HepG2 (cell line): ENCODE measurements around the gene NXN. TPM values are rescaled to one million over a fixed set of nuclear protein-coding genes. Genes with fewer than 3 reads are reported as not detected.

Experiments used
- ARHGAP35 ChIP-seq: sonication (generic); formaldehyde crosslinking; IDR thresholded peaks from 2 replicates; pipeline ENCODE4 v1.9.0; 2022; ENCODE audit warnings: mild to moderate bottlenecking, inconsistent platforms, moderate library complexity, missing genetic modification reagents, borderline replicate concordance
- ATAD3A ChIP-seq: sonication (generic); formaldehyde crosslinking; IDR thresholded peaks from 2 replicates; pipeline ENCODE4 v1.4.0; 2020; ENCODE audit warnings: missing genetic modification reagents
- NBN ChIP-seq: fragments of 450-650 bp; conservative IDR thresholded peaks from 2 replicates; pipeline ENCODE4 v1.6.1; 2017
- TOE1 ChIP-seq: sonication (generic); formaldehyde crosslinking; IDR thresholded peaks from 2 replicates; pipeline ENCODE4 v1.4.0; 2020; ENCODE audit warnings: mild to moderate bottlenecking, missing genetic modification reagents
- ZNF383 ChIP-seq: sonication (generic); formaldehyde crosslinking; IDR thresholded peaks from 2 replicates; pipeline ENCODE4 v1.4.0; 2020; ENCODE audit warnings: missing genetic modification reagents, mild to moderate bottlenecking, borderline replicate concordance
- ZNF563 ChIP-seq: sonication (generic); formaldehyde crosslinking; IDR thresholded peaks from 2 replicates; pipeline ENCODE4 v1.8.0; 2022; ENCODE audit warnings: mild to moderate bottlenecking, moderate library complexity, missing genetic modification reagents
- polyA plus RNA-seq, 8 experiments: library from polyadenylated mRNA; depleted of rRNA in 3 of 8; stranded (reverse) in 7 of 8; unstranded in 1 of 8; fragments of >200 nt; fragmentation: Illumina TruSeq in 4 of 8; extraction: Trizol in 4 of 8; gene quantifications; 2 replicates each; pipeline versions ENCODE4 v1.2.1 to v1.2.3, GENCODE V29; 2011 to 2016; ENCODE audit warnings: low read depth in 4 of 8, missing spikeins in 1 of 8, mixed read lengths in 1 of 8; ENCODE audit not compliant: insufficient read depth in 1 of 8
- total RNA-seq, 5 experiments: library from RNA; depleted of rRNA; stranded (reverse); fragments of >200 nt; fragmentation: Illumina TruSeq; extraction: Trizol; gene quantifications; 2 replicates each; pipeline ENCODE4 v1.2.3, GENCODE V29; 2016; ENCODE audit warnings: low read depth in 1 of 5
- TF ChIP-seq, protein P1 (sequence below): IDR thresholded peaks from 2 replicates; pipeline ENCODE4 v1.6.1; 2012; ENCODE audit warnings: low read length, improper control_type of control experiment
- TF ChIP-seq, protein P2 (sequence below): sonication (generic); formaldehyde crosslinking; IDR thresholded peaks from 2 replicates; pipeline ENCODE4 v1.5.0; 2020; ENCODE audit warnings: missing genetic modification reagents
- TF ChIP-seq, protein P3 (sequence below): sonication (generic); formaldehyde crosslinking; conservative IDR thresholded peaks from 2 replicates; pipeline ENCODE4 v1.4.0; 2020; ENCODE audit warnings: missing genetic modification reagents
- TF ChIP-seq, protein P4 (sequence below): sonication (generic); formaldehyde crosslinking; IDR thresholded peaks from 2 replicates; pipeline ENCODE4 v1.4.0; 2020; ENCODE audit warnings: mild to moderate bottlenecking, missing genetic modification reagents

NXN gene
- total and polyA plus RNA-seq, 2 of the 13 experiments (the other 11 are each of a cell fraction or from before 2014, with no cell fraction given), result 22.2 to 24.3 TPM

DNA sequence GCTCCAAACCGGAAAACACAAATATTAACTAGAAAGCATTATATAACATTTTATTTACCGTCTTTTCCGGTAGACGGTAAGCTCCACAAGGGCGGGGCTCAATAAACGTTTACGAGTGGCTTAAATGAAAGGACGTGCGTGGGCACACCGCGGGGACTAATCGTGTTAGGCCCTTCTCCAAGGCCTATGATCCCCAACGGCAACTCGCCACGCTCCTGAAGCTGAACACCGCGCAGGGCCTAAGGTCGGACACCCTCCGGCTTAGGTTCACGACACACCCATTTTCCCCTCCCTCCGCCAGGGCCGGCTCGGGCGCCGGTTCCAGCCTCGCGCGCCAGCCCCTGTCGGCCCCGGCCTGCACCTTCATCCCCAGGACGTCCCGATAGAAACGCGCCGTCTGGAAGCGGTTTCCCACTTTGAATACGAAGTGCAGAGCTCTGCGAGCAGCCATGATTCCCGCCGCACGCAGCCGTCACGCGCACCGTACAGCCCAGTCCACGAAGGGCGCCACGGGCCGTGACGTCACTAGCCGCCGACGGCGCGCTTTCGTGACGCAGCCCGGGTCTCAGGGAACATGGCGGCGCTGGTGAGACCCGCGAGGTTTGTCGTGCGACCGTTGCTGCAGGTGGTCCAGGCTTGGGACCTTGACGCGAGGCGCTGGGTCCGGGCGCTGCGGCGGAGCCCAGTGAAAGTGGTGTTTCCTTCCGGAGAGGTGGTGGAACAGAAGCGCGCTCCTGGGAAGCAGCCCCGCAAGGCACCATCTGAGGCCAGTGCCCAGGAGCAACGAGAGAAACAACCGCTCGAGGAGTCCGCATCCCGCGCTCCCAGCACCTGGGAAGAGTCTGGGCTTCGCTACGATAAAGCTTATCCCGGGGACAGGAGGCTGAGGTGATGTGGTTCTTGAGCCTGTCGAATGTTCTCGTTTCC lies 197.5 kb downstream of the NXN start, which contains the start of the genes GLOD4 and MRM3 (continued):
- TF ChIP-seq, protein P1, sequence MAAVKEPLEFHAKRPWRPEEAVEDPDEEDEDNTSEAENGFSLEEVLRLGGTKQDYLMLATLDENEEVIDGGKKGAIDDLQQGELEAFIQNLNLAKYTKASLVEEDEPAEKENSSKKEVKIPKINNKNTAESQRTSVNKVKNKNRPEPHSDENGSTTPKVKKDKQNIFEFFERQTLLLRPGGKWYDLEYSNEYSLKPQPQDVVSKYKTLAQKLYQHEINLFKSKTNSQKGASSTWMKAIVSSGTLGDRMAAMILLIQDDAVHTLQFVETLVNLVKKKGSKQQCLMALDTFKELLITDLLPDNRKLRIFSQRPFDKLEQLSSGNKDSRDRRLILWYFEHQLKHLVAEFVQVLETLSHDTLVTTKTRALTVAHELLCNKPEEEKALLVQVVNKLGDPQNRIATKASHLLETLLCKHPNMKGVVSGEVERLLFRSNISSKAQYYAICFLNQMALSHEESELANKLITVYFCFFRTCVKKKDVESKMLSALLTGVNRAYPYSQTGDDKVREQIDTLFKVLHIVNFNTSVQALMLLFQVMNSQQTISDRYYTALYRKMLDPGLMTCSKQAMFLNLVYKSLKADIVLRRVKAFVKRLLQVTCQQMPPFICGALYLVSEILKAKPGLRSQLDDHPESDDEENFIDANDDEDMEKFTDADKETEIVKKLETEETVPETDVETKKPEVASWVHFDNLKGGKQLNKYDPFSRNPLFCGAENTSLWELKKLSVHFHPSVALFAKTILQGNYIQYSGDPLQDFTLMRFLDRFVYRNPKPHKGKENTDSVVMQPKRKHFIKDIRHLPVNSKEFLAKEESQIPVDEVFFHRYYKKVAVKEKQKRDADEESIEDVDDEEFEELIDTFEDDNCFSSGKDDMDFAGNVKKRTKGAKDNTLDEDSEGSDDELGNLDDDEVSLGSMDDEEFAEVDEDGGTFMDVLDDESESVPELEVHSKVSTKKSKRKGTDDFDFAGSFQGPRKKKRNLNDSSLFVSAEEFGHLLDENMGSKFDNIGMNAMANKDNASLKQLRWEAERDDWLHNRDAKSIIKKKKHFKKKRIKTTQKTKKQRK, result no peak
- no peak for TF ChIP-seq ATAD3A (CRISPR knock-in tag)
- TF ChIP-seq, protein P2, sequence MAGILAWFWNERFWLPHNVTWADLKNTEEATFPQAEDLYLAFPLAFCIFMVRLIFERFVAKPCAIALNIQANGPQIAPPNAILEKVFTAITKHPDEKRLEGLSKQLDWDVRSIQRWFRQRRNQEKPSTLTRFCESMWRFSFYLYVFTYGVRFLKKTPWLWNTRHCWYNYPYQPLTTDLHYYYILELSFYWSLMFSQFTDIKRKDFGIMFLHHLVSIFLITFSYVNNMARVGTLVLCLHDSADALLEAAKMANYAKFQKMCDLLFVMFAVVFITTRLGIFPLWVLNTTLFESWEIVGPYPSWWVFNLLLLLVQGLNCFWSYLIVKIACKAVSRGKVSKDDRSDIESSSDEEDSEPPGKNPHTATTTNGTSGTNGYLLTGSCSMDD, result no peak
- TF ChIP-seq, protein P3, sequence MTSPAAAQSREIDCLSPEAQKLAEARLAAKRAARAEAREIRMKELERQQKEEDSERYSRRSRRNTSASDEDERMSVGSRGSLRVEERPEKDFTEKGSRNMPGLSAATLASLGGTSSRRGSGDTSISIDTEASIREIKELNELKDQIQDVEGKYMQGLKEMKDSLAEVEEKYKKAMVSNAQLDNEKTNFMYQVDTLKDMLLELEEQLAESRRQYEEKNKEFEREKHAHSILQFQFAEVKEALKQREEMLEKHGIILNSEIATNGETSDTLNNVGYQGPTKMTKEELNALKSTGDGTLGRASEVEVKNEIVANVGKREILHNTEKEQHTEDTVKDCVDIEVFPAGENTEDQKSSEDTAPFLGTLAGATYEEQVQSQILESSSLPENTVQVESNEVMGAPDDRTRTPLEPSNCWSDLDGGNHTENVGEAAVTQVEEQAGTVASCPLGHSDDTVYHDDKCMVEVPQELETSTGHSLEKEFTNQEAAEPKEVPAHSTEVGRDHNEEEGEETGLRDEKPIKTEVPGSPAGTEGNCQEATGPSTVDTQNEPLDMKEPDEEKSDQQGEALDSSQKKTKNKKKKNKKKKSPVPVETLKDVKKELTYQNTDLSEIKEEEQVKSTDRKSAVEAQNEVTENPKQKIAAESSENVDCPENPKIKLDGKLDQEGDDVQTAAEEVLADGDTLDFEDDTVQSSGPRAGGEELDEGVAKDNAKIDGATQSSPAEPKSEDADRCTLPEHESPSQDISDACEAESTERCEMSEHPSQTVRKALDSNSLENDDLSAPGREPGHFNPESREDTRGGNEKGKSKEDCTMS (CRISPR knock-in tag), result no peak
- TF ChIP-seq NBN, result no peak
- TF ChIP-seq, protein P4, sequence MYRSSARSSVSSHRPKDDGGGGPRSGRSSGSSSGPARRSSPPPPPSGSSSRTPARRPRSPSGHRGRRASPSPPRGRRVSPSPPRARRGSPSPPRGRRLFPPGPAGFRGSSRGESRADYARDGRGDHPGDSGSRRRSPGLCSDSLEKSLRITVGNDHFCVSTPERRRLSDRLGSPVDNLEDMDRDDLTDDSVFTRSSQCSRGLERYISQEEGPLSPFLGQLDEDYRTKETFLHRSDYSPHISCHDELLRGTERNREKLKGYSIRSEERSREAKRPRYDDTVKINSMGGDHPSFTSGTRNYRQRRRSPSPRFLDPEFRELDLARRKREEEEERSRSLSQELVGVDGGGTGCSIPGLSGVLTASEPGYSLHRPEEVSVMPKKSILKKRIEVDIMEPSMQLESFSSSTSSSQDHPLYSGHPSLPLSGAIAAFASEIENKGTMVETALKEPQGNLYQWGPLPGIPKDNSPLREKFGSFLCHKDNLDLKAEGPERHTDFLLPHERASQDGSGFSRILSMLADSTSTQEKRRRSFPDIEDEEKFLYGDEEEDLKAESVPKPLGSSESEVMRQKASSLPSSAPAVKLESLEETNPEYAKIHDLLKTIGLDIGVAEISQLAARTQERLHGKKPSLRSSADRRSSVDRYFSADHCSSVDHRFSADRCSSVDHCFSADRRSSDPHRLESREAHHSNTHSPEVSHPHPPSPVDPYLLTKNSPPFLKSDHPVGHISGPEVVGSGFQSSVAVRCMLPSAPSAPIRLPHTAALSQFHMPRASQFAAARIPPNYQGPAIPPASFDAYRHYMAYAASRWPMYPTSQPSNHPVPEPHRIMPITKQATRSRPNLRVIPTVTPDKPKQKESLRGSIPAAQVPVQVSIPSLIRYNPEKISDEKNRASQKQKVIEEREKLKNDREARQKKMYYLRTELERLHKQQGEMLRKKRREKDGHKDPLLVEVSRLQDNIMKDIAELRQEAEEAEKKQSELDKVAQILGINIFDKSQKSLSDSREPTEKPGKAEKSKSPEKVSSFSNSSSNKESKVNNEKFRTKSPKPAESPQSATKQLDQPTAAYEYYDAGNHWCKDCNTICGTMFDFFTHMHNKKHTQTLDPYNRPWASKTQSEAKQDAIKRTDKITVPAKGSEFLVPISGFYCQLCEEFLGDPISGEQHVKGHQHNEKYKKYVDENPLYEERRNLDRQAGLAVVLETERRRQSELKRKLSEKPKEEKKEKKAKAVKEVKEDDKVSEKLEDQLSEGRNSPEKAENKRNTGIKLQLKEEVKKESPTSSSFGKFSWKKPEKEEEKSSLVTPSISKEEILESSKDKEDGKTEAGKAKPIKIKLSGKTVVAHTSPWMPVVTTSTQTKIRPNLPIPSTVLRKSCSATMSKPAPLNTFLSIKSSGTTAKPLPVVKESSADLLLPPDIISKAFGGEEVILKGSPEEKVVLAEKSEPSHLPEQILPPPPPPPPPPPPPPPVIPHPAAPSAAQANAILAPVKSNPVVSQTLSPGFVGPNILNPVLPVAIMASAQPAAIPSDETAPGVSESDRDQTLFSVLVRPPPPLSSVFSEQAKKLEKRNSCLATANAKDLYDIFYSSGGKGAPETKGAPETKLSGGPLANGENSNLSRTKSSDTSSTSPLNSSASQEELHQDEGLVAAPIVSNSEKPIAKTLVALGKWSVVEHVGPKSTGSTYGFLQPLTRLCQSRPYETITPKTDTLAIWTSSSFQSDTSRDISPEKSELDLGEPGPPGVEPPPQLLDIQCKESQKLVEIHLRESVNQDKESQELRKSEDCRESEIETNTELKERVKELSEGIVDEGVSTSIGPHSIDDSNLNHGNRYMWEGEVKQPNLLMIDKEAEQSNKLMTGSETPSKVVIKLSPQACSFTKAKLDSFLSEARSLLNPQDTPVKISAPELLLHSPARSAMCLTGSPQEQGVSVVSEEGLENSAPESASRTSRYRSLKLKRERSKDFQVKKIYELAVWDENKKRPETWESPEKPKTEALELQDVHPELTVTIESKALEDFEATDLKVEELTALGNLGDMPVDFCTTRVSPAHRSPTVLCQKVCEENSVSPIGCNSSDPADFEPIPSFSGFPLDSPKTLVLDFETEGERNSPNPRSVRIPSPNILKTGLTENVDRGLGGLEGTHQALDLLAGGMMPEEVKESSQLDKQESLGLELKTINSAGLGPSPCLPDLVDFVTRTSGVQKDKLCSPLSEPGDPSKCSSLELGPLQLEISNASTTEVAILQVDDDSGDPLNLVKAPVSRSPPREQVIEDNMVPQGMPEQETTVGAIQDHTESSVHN (CRISPR knock-in tag), result no peak
- 0 out of 2 replicates have a peak, but pooled peaks have one; percentile 44 for TF ChIP-seq ZNF383 (CRISPR knock-in tag)
- TF ChIP-seq TOE1 (CRISPR knock-in tag), result no peak
- TF ChIP-seq ARHGAP35, result peak; percentile 70
- TF ChIP-seq ZNF563 (CRISPR knock-in tag), result peak; percentile 63; the same call in 1 of the 2 replicates
